ENCODE measurements around the gene DNAJC1.

GRCh38 chr10:21926358-21926925 lies 77.1 kb downstream of the DNAJC1 start:
- TF ChIP-seq EZH2 (IDR thresholded peaks at IDR 0.05; ENCODE audit: borderline replicate concordance, low read depth, low read length, severe bottlenecking) (no peak), CTCF (IDR thresholded peaks at IDR 0.05; ENCODE audit: borderline replicate concordance, extremely low read depth, low read length, poor library complexity, severe bottlenecking) (no peak)
